A549 (cell line): Measurements from ENCODE around the gene THBD. TPM values are rescaled to one million over a fixed set of nuclear protein-coding genes. Genes with fewer than 3 reads are reported as not detected.

ENCODE experiments used
- ATAC-seq, 2 experiments: fragments of 200-7000 bp in 1 of 2; fragments of >200 bp in 1 of 2; cut with Nextera tagmentation in 1 of 2; cut with Tn5 transposase in 1 of 2; 3 replicates each; pipeline versions ENCODE4 v1.8.0 to v1.9.1; 2018 to 2020; ENCODE audit warnings: mild to moderate bottlenecking in 1 of 2, moderate library complexity in 1 of 2
- CTCF ChIA-PET: fragments of 300-600 bp; sonication (Branson Sonifier 250); formaldehyde crosslinking; extraction: SDS; loops from one replicate; lab custom pipeline; 2021; ENCODE audit warnings: antibody characterized with exemption, inconsistent platforms; lab: Yijun Ruan, JAX
- POLR2A ChIA-PET: fragments of 350-600 bp; formaldehyde crosslinking; extraction: SDS; loops from one replicate; lab custom pipeline; 2021; ENCODE audit warnings: antibody characterized with exemption, inconsistent platforms; lab: Yijun Ruan, JAX
- DNase-seq, 2 experiments: peaks; one replicate each; pipeline versions ENCODE4 v3.0.0 to v3.0.0-alpha.2; 2011 to 2016; ENCODE audit warnings: low read depth in 1 of 2, low spot score in 1 of 2
- FAIRE-seq: peaks from 2 replicates; lab custom pipeline; 2011; peaks lifted over from hg19 to GRCh38; lab: Jason Lieb, UNC
- H3K27ac ChIP-seq, 2 experiments: fragments of >200 bp; sonication (Bioruptor Twin); formaldehyde crosslinking; 3 replicates each; pipeline ENCODE4 v1.5.1; 2016 to 2017
- H3K4me1 ChIP-seq: fragments of >200 bp; sonication (Bioruptor Twin); formaldehyde crosslinking; 3 replicates; pipeline ENCODE4 v1.6.1; 2016
- H3K4me2 ChIP-seq: fragments of >200 bp; sonication (Bioruptor Twin); formaldehyde crosslinking; 3 replicates; pipeline ENCODE4 v1.6.1; 2016
- H3K4me3 ChIP-seq: fragments of >200 bp; sonication (Bioruptor Twin); formaldehyde crosslinking; 3 replicates; pipeline ENCODE4 v1.5.1; 2016
- H3K9me3 ChIP-seq: fragments of >200 bp; sonication (Bioruptor Twin); formaldehyde crosslinking; 3 replicates; pipeline ENCODE4 v1.6.1; 2016
- ATOH8 ChIP-seq: fragments of 250-450 bp; sonication (Bioruptor Pico); IDR thresholded peaks from 2 replicates; pipeline ENCODE4 v1.5.0; 2020; ENCODE audit warnings: low read depth, mild to moderate bottlenecking, moderate library complexity
- BHLHE40 ChIP-seq: IDR thresholded peaks from 2 replicates; pipeline ENCODE4 v1.6.1; 2012; ENCODE audit warnings: low read depth, low read length, inconsistent platforms
- CBX8 ChIP-seq: fragments of 200-600 bp; sonication (generic); IDR thresholded peaks from 2 replicates; pipeline ENCODE4 v1.6.1; 2016
- CEBPB ChIP-seq, 2 experiments: fragments of >200 bp in 1 of 2; sonication (Bioruptor Twin) in 1 of 2; formaldehyde crosslinking in 1 of 2; IDR thresholded peaks; 2 replicates each; pipeline ENCODE4 v1.6.1; 2012 to 2016
- CHD4 ChIP-seq: fragments of 200-600 bp; sonication (generic); IDR thresholded peaks from 2 replicates; pipeline ENCODE4 v1.6.1; 2016; ENCODE audit warnings: antibody characterized with exemption, mild to moderate bottlenecking, borderline replicate concordance
- CTCF ChIP-seq: fragments of >200 bp; sonication (Bioruptor Twin); formaldehyde crosslinking; IDR thresholded peaks from 3 replicates; pipeline ENCODE4 v1.5.1; 2016
- EHF ChIP-seq: fragments of 250-450 bp; sonication (Bioruptor Pico); IDR thresholded peaks from 2 replicates; pipeline ENCODE4 v1.5.0; 2020; ENCODE audit warnings: mild to moderate bottlenecking
- FOSB ChIP-seq: fragments of 250-450 bp; sonication (Bioruptor Pico); IDR thresholded peaks from 2 replicates; pipeline ENCODE4 v1.5.0; 2020; ENCODE audit warnings: mild to moderate bottlenecking, moderate library complexity
- FOSL2 ChIP-seq, 2 experiments: fragments of 450-650 bp in 1 of 2; fragments of >200 bp in 1 of 2; sonication (Bioruptor Twin) in 1 of 2; formaldehyde crosslinking; IDR thresholded peaks; 2 replicates each; pipeline versions ENCODE4 v1.5.0 to v1.6.1; 2016 to 2020; ENCODE audit warnings: mild to moderate bottlenecking in 1 of 2, moderate library complexity in 1 of 2
- FOXS1 ChIP-seq: fragments of 250-450 bp; sonication (Bioruptor Pico); IDR thresholded peaks from 2 replicates; pipeline ENCODE4 v1.5.0; 2020; ENCODE audit warnings: mild to moderate bottlenecking, moderate library complexity
- GATA3 ChIP-seq: IDR thresholded peaks from 2 replicates; pipeline ENCODE4 v1.6.1; 2012; ENCODE audit warnings: borderline replicate concordance
- HEYL ChIP-seq: fragments of 250-450 bp; sonication (Bioruptor Pico); IDR thresholded peaks from 2 replicates; pipeline ENCODE4 v1.8.0; 2021; ENCODE audit warnings: mild to moderate bottlenecking, moderate library complexity
- HMGXB4 ChIP-seq: fragments of 250-450 bp; sonication (Bioruptor Pico); IDR thresholded peaks from 2 replicates; pipeline ENCODE4 v1.5.0; 2021; ENCODE audit warnings: mild to moderate bottlenecking, moderate library complexity, borderline replicate concordance
- HOXB5 ChIP-seq: fragments of 250-450 bp; sonication (Bioruptor Pico); IDR thresholded peaks from 2 replicates; pipeline ENCODE4 v1.5.0; 2020; ENCODE audit warnings: mild to moderate bottlenecking, moderate library complexity
- JUNB ChIP-seq: fragments of >200 bp; sonication (Bioruptor Twin); formaldehyde crosslinking; IDR thresholded peaks from 2 replicates; pipeline ENCODE4 v1.6.1; 2016
- KDM5A ChIP-seq: fragments of 200-600 bp; sonication (generic); IDR thresholded peaks from 2 replicates; pipeline ENCODE4 v1.6.1; 2016; ENCODE audit warnings: antibody characterized with exemption, mild to moderate bottlenecking
- NFE2L2 ChIP-seq: fragments of 150-350 bp; conservative IDR thresholded peaks from 2 replicates; pipeline ENCODE4 v1.6.1; 2014; ENCODE audit warnings: low read length
- NPAS2 ChIP-seq: fragments of 250-450 bp; sonication (Bioruptor Pico); IDR thresholded peaks from 2 replicates; pipeline ENCODE4 v1.8.0; 2022; ENCODE audit warnings: mild to moderate bottlenecking, moderate library complexity, borderline replicate concordance
- NR3C1 ChIP-seq: fragments of >200 bp; sonication (Bioruptor Twin); formaldehyde crosslinking; IDR thresholded peaks from 3 replicates; pipeline ENCODE4 v1.6.1; 2017
- PHF8 ChIP-seq: fragments of 200-600 bp; sonication (generic); IDR thresholded peaks from 2 replicates; pipeline ENCODE4 v1.6.1; 2016; ENCODE audit warnings: low read depth, mild to moderate bottlenecking, antibody characterized with exemption, moderate library complexity, borderline replicate concordance
- POLR2A ChIP-seq: IDR thresholded peaks from 2 replicates; pipeline ENCODE4 v1.6.1; 2012; ENCODE audit warnings: mild to moderate bottlenecking, low read length
- RCOR1 ChIP-seq: fragments of 150-350 bp; IDR thresholded peaks from 2 replicates; pipeline ENCODE4 v1.6.1; 2014; ENCODE audit warnings: antibody characterized with exemption, low read length, low read depth
- RFX5 ChIP-seq: fragments of 450-650 bp; IDR thresholded peaks from 2 replicates; pipeline ENCODE4 v1.7.1; 2014; ENCODE audit warnings: antibody characterized with exemption, mild to moderate bottlenecking, moderate library complexity
- SMC3 ChIP-seq: fragments of >200 bp; sonication (Bioruptor Twin); formaldehyde crosslinking; IDR thresholded peaks from 3 replicates; pipeline ENCODE4 v1.6.1; 2018; ENCODE audit warnings: inconsistent platforms
- SREBF2 ChIP-seq: fragments of 450-650 bp; IDR thresholded peaks from 2 replicates; pipeline ENCODE4 v1.6.1; 2014; ENCODE audit warnings: mild to moderate bottlenecking, moderate library complexity
- TP53 ChIP-seq: fragments of 250-450 bp; sonication (Bioruptor Pico); IDR thresholded peaks from 2 replicates; pipeline ENCODE4 v1.5.0; 2021; ENCODE audit warnings: mild to moderate bottlenecking, moderate library complexity
- USF2 ChIP-seq: fragments of 450-650 bp; IDR thresholded peaks from 2 replicates; pipeline ENCODE4 v1.6.1; 2014; ENCODE audit warnings: antibody characterized with exemption
- ZNF302 ChIP-seq: fragments of 250-450 bp; sonication (Bioruptor Pico); IDR thresholded peaks from 2 replicates; pipeline ENCODE4 v1.9.0; 2021; ENCODE audit warnings: inconsistent platforms, mild to moderate bottlenecking, moderate library complexity
- WGBS: methylation state at CpG from one replicate; pipeline ENCODE4 v1.1.6; 2017; ENCODE audit errors: missing lambda C conversion rate; 5-methylcytosine and 5-hydroxymethylcytosine counted together
- polyA plus RNA-seq, 4 experiments: library from polyadenylated mRNA; depleted of rRNA in 3 of 4; stranded (reverse); fragments of >200 nt; fragmentation: RNase III in 1 of 4; extraction: RNeasy Plus Mini Kit Qiagen cat#74134 plus additional on column Dnase treatment in 1 of 4; gene quantifications; 2 replicates in 3 of 4; 3 replicates in 1 of 4; pipeline ENCODE4 v1.2.3, GENCODE V29; 2011 to 2017

THBD gene
- polyA plus RNA-seq, 2 of the 4 experiments (the other 2 are of a cell fraction), result 25.8 to 29.6 TPM

- peaks cover 36% of the 10 kb centered on the region for H3K4me1 ChIP-seq
- H3K4me2 ChIP-seq, result no peak overlapping the region
- no peak overlapping the region for H3K4me3 ChIP-seq
- H3K9me3 ChIP-seq, result no peaks in the 10 kb centered on the region
- DNase-seq (no peak), ATAC-seq (no peak), FAIRE-seq (peak; percentile 88)
- ChIA-PET CTCF (interaction anchor here (0.7 kb wide), 1 partner anchor 45 kb away, joined by 3 read pairs; no protein-coding TSS in a partner anchor), POLR2A (no interaction called here)
- TF ChIP-seq SMC3 (no peak), CTCF (no peak), PHF8 (no peak), NFE2L2 (no peak), TP53 (CRISPR knock-in tag) (no peak), KDM5A (no peak), FOSL2 (IDR thresholded peaks at IDR 0.05) (no peak), FOSL2 (CRISPR knock-in tag; IDR thresholded peaks at IDR 0.05) (no peak), ZNF302 (CRISPR knock-in tag) (no peak), RFX5 (no peak), FOSB (no peak), RCOR1 (no peak), NR3C1 (no peak), USF2 (no peak), SREBF2 (no peak), HMGXB4 (no peak), CEBPB (IDR thresholded peaks at IDR 0.05) (no peak), ATOH8 (CRISPR knock-in tag) (no peak), JUNB (no peak), CHD4 (no peak), EHF (CRISPR knock-in tag) (no peak)
- peak overlapping the region in 1 of 2 experiments; percentile 47; a peak in 4 of 6 replicates for H3K27ac ChIP-seq
Measured at GRCh38 chr20:23005776-23006175, 43.7 kb downstream of the THBD start.

- Histone ChIP-seq H3K9me3 (no peaks in the 10 kb centered on the region), H3K4me1 (peaks cover 36% of the 10 kb centered on the region), H3K4me2 (no peak overlapping the region), H3K27ac (peak overlapping the region; percentile 38 to 69; a peak in 4 of 6 replicates), H3K4me3 (no peak overlapping the region)
- POLR2A ChIA-PET, result no interaction called here
- ATAC-seq (no peak), FAIRE-seq (peak; percentile 63), DNase-seq (no peak)
- WGBS, result 70% methylated on average over 2 of the region's 2 CpGs
- CTCF ChIA-PET, result no interaction called here
- no peak for TF ChIP-seq ATOH8 (CRISPR knock-in tag)
- no peak for TF ChIP-seq CEBPB (IDR thresholded peaks at IDR 0.05)
- TF ChIP-seq GATA3, result no peak
- no peak for TF ChIP-seq NR3C1
- TF ChIP-seq RFX5, result no peak
- TF ChIP-seq HOXB5 (CRISPR knock-in tag), result no peak
- no peak for TF ChIP-seq JUNB
- TF ChIP-seq ZNF302 (CRISPR knock-in tag), result no peak
- no peak for TF ChIP-seq NPAS2 (CRISPR knock-in tag)
- no peak for TF ChIP-seq POLR2A
- TF ChIP-seq HMGXB4, result no peak
- TF ChIP-seq FOXS1, result no peak
- no peak for TF ChIP-seq HEYL (CRISPR knock-in tag)
- TF ChIP-seq BHLHE40, result no peak
- no peak for TF ChIP-seq CTCF
- TF ChIP-seq CBX8, result no peak
Measured at GRCh38 chr20:23003881-23004460, 45.5 kb downstream of the THBD start.
